Measurements from ENCODE around the gene TMOD2.
A peak's percentile ranks its signal among the peaks of the same experiment; 100 is the strongest.

TMOD2 gene

DNA sequence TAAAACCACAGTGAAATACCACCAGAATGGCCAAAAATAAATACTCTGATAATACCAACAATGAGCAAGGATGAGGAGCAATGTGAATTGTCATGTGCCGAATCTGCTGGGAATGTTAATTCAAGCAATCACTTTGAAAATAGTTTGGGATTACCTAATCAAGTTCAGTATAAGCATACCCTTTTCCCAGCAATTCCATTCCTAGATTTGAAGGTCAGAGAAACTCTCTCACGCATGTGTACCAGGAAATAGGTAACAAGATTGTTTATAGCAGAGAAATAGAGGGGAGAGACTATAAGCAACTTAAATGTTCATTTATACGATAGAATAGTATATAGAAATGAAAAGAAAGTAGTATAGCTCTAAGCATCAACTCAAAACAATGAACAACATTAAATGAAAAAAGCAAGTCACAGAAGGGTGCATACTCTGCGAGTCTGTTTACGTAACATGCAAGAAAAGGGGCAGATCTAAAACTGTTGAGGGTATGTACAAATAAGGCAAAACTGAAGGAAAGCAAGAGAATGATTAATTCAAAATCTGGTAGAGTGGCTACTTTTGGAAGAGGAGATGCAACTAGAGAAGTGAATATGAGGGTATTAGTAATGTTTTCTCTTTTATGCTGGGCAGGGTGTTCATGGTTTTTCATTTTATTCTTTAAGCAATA is 105.5 kb downstream of the TMOD2 start:
- no peak for DNase-seq (ENCODE audit: low read depth, low spot score)

DNA sequence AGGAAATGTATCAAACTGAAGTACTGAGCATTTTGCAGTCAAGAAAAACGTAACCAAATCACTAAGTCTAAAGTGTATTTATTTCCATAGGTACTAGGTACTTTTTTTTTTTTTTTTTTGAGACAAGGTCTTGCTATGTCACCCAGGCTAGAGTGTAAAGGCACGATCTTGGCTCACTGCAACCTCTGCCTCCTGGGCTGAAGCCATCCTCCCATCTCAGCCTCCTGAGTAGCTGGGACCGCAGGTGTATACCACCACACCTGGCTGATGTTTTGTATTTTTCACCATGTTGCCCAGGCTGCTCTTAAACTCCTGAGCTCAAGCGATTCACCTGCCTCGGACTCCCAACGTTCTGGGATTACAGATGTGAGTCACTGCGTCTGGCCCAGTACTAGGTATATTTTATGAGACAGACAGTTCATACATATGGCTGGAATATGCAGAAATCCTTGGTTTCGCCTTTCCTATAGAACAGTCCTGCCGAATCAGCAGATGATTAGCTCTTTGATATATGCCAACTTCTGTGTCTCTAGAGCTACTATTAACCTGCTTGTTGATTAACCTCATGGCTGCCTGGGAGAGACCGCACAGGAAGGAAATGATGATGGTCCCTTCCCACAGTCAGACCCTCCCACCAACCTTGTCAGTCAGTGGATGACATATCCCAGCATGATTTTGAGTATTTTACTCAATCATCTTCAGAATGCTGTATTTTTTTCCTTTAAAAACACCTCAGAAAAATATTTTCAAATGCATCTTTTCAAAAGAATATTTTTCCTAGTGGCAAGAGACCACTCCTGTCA is 110.4 kb downstream of the TMOD2 start:
- no peak for DNase-seq (ENCODE audit: low read depth, low spot score)

DNA sequence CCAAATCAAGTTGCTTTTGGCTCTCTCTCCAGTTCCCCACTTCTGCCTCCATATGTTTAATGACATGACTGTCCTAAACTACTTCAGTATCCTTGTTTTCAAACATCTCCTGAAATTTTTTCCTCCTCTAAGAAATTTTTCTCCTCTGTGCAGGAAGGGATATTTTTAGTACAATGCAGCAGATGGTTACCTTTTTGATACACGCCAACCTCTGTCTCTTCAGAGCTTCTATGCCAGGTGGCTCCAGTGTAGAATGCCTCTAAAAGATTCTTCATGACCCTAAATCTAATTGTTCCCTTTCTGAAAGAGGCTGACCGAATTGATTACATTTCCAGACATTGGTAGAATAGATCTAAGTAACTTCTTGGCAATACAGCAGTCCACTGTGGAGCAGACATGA is 111.7 kb downstream of the TMOD2 start:
- no peak for DNase-seq (ENCODE audit: low read depth, low spot score)

- peak; percentile 53 for DNase-seq (ENCODE audit: low read depth, low spot score)
Observed at GRCh38 chr15:51864408-51865056, 113.1 kb downstream of the TMOD2 start.

GRCh38 chr15:51865317-51865716 is 113.9 kb downstream of the TMOD2 start:
- DNase-seq (ENCODE audit: low read depth, low spot score): no peak

Data from astrocyte of the hippocampus (primary cell).